ENCODE results near the gene NOSIP.

NOSIP gene

DNA sequence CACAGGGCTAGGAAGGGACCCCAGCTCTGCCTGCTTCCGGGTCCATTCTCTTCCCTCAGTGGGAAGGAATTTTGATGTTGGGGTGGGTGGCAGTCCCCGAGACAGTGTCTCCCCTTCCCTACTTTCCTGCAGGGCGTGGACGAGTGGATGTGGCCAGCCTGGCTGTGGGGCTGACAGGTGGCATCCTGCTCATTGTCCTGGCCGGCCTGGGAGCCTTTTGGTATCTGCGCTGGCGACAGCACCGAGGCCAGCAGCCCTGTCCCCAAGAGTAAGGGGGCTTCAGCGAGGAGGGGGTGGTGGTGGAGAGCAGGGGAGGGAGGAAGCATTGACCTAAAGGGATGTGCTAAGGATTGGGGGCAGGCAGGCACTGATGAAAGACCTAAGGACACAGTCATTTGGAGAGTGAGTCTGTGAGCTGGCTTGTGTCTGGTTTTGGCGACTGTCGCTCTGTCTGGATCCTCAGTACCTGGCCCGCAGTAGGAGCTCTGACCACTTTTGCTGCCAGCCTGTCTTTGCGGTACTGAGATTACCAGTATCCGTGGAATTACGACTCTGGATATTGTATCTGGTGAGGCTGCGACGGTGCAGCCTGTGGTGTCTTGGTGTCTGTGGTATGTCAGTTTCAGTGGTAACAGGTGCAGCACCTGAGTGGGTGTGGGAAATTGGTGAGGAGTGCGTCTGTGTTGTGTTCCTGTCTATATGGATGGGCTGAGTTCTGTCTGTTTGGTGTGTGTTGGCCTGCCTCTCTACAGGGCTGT is 8.2 kb upstream of the NOSIP start:
- TF ChIP-seq CTCF (IDR thresholded peaks at IDR 0.05) = no peak

GRCh38 chr19:49587227-49587626 is 6.9 kb upstream of the NOSIP start:
- TF ChIP-seq CTCF (IDR thresholded peaks at IDR 0.05) = no peak

GRCh38 chr19:49585023-49585422 is 4.7 kb upstream of the NOSIP start:
- TF ChIP-seq CTCF (IDR thresholded peaks at IDR 0.05) = no peak

GRCh38 chr19:49583239-49583638 is 2.9 kb upstream of the NOSIP start:
- no peak for TF ChIP-seq CTCF (IDR thresholded peaks at IDR 0.05)

GRCh38 chr19:49581007-49581508 is 702 bp upstream of the NOSIP start, which contains the start of gene PRRG2:
Gene PRRG2 (plus strand): TSS chr19:49581316. CDS start chr19:49583220, 1,904 bp downstream.
- TF ChIP-seq CTCF (IDR thresholded peaks at IDR 0.05) = no peak

- TF ChIP-seq CTCF (IDR thresholded peaks at IDR 0.05) = no peak
Measured at GRCh38 chr19:49579947-49580263, 451 bp downstream of the NOSIP start.

- TF ChIP-seq CTCF (IDR thresholded peaks at IDR 0.05) = no peak
Measured at GRCh38 chr19:49579193-49579592, 1.2 kb downstream of the NOSIP start.
